Upper lobe of right lung (tissue), 1 donor: ENCODE measurements around the gene STAG1. TPM values are rescaled to one million over a fixed set of nuclear protein-coding genes. Genes with fewer than 3 reads are reported as not detected.
A peak's percentile ranks its signal among the peaks of the same experiment; 100 is the strongest.
"Not testable (repeated sequence)": the region's sequence is repeated elsewhere in the genome, so short reads cannot be mapped to it uniquely, and the experiment has no call there.

Experiments
- ATAC-seq: fragments of 200-7000 bp; cut with Tn5 transposase; one replicate; pipeline ENCODE4 v1.9.1; 2020; ENCODE audit warnings: mild to moderate bottlenecking, moderate library complexity
- DNase-seq: peaks from one replicate; pipeline ENCODE4 v3.0.0-alpha.2; 2020
- H3K27ac ChIP-seq: fragments of 200-600 bp; one replicate; pipeline ENCODE4 v1.8.0; 2022
- H3K27me3 ChIP-seq: fragments of 200-600 bp; one replicate; pipeline ENCODE4 v1.8.0; 2022; ENCODE audit warnings: mild to moderate bottlenecking
- H3K36me3 ChIP-seq: fragments of 200-600 bp; one replicate; pipeline ENCODE4 v1.8.0; 2022
- H3K4me1 ChIP-seq: fragments of 200-600 bp; one replicate; pipeline ENCODE4 v1.8.0; 2022
- H3K4me3 ChIP-seq: fragments of 200-600 bp; one replicate; pipeline ENCODE4 v1.8.0; 2022; ENCODE audit warnings: mild to moderate bottlenecking
- H3K9me3 ChIP-seq: fragments of 200-600 bp; one replicate; pipeline ENCODE4 v1.8.0; 2022
- CTCF ChIP-seq: fragments of 200-600 bp; IDR thresholded peaks from one replicate; pipeline ENCODE4 v1.8.0; 2022; ENCODE audit warnings: antibody characterized with exemption
- intact Hi-C: fragments of 100-400 bp; cut with DNase I; formaldehyde crosslinking; loops from one replicate; pipeline ENCODE4 v1.11.0; 2022
- total RNA-seq: library from RNA; stranded (reverse); fragmentation: NEBNext Ultra II Directional; extraction: Animal tissue kit (Norgen Biotek cat#: 25700); gene quantifications from one replicate; pipeline ENCODE4 v1.2.1, GENCODE V29; 2021
- donor health status: DM: no; HTN: yes; CAD: no; lungs with severe emphysema.

Gene STAG1
- total RNA-seq, 1 donor from 2014 or later, result 40.8 TPM

- Histone ChIP-seq H3K9me3 (no peaks in the 10 kb centered on the region), H3K4me1 (peaks cover 17% of the 10 kb centered on the region)
- intact Hi-C loops, result no loop called here
These were observed 76.9 kb downstream of the STAG1 start for GRCh38 chr3:136675150-136675858.

DNA sequence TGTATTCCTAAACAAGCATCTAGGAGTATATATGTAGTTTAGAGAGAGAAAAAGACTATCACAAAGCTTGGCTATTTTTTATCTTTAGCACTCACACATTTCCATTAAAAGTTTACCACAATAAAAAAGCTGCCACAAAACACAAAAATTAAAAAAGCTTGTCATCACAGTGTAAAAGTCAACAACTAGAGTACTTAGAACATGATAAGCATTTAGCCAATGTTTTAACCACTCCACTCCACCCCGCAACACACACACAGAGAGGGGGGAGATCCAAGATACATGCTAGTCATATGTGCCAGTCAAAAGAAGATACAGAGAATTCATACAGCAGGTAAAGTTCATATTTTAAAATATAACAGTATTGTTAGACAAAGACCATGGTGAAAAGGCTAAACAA is 79.7 kb downstream of the STAG1 start:
- intact Hi-C loops, result no loop called here
- H3K27ac ChIP-seq, result no peak overlapping the region

More at GRCh38 chr3:136675150-136675858, 76.9 kb downstream of the STAG1 start:
- DNase-seq (no peak), ATAC-seq (no peak)
- no peak for TF ChIP-seq CTCF
- Histone ChIP-seq H3K4me3 (no peak overlapping the region), H3K27me3 (no peaks in the 10 kb centered on the region), H3K27ac (no peak overlapping the region), H3K36me3 (no peaks in the 10 kb centered on the region)

DNA sequence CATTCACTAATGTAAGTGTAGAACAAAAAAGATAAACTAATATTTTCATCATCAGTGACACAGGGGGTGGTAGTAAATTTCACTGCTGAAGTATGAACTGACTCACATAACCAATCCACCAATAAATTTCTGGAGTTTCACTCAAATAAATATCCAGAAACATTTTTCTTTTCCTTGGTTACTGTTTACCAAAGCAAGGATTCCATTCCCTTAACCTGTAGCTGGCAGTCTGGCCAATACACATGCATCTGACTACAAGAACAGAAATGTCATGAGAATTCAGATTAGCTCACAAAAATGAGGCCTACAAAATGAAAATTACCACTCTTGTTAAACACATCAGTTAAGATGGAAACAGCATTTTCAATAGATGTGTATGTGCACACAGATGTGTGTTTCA is 80.3 kb downstream of the STAG1 start:
- Histone ChIP-seq H3K9me3 (no peaks in the 10 kb centered on the region), H3K27ac (no peak overlapping the region), H3K4me3 (no peak overlapping the region), H3K36me3 (no peaks in the 10 kb centered on the region), H3K27me3 (no peaks in the 10 kb centered on the region), H3K4me1 (peaks cover 17% of the 10 kb centered on the region)
- intact Hi-C loops, result no loop called here
- no peak for TF ChIP-seq CTCF
- DNase-seq (no peak), ATAC-seq (no peak)

More for the DNA sequence above, 79.7 kb downstream of the STAG1 start:
- no peak for TF ChIP-seq CTCF
- Histone ChIP-seq H3K9me3 (no peaks in the 10 kb centered on the region), H3K27me3 (no peaks in the 10 kb centered on the region), H3K4me3 (no peak overlapping the region), H3K4me1 (peaks cover 17% of the 10 kb centered on the region), H3K36me3 (no peaks in the 10 kb centered on the region)
- ATAC-seq (peak; percentile 47), DNase-seq (no peak)

- Histone ChIP-seq H3K27me3 (no peaks in the 10 kb centered on the region), H3K4me1 (peaks cover 17% of the 10 kb centered on the region), H3K4me3 (no peak overlapping the region), H3K9me3 (no peaks in the 10 kb centered on the region), H3K36me3 (no peaks in the 10 kb centered on the region), H3K27ac (no peak overlapping the region)
- intact Hi-C loops, result no loop called here
- no peak for TF ChIP-seq CTCF
- ATAC-seq, result no peak
- no peak for DNase-seq
These were observed 82.0 kb downstream of the STAG1 start for GRCh38 chr3:136670166-136670565.

DNA sequence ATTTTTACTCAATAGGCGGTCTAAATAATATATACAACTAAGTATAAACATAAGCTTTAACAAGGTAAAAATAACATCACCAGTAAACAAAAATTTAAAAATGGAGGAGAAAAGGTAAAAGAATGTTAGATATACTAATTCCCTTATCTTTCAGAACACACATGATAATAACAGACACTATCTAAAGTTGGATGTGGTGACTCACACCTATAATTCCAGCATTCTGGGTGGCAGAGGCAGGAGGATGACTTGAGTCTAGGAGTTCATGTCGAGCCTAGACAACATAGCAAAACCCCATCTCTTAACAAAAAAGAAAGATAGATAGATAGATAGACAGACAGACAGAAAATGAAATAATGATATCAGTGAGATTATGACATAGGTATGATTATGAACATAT is 85.1 kb downstream of the STAG1 start:
- Histone ChIP-seq H3K36me3 (no peaks in the 10 kb centered on the region), H3K27me3 (no peaks in the 10 kb centered on the region), H3K4me1 (peaks cover 14% of the 10 kb centered on the region), H3K9me3 (no peaks in the 10 kb centered on the region), H3K27ac (no peak overlapping the region), H3K4me3 (no peak overlapping the region)
- DNase-seq, result no peak
- intact Hi-C loops, result no loop called here
- no peak for TF ChIP-seq CTCF
- ATAC-seq, result no peak

- H3K4me1 ChIP-seq, H3K4me3 ChIP-seq, ATAC-seq, H3K36me3 ChIP-seq, DNase-seq, intact Hi-C loops, H3K27ac ChIP-seq, H3K9me3 ChIP-seq, H3K27me3 ChIP-seq: not testable (repeated sequence)
These were observed 85.9 kb downstream of the STAG1 start for GRCh38 chr3:136666301-136666700.
